Activated CD8-positive, alpha-beta memory T cell treated with anti-CD3 and anti-CD28 coated beads, Interleukin-2, amount 50 U/mL, for 4 hours (primary cell): ENCODE measurements around the gene ATP6V1F.

Source experiments
- DNase-seq: peaks from one replicate; pipeline ENCODE4 v3.0.0-alpha.2; 2020

ATP6V1F gene

GRCh38 chr7:128869138-128869943 is 6.7 kb downstream of the ATP6V1F start:
- peak; percentile 44 for DNase-seq

- DNase-seq, result peak; percentile 26
Measured at GRCh38 chr7:128869944-128870285, 7.3 kb downstream of the ATP6V1F start.

- DNase-seq, result no peak
Measured at GRCh38 chr7:128871050-128871449, 8.4 kb downstream of the ATP6V1F start.

- no peak for DNase-seq
Measured at GRCh38 chr7:128872394-128872824, 9.8 kb downstream of the ATP6V1F start.

GRCh38 chr7:128873234-128873633 is 10.6 kb downstream of the ATP6V1F start:
- no peak for DNase-seq

GRCh38 chr7:128874140-128875031 is 11.7 kb downstream of the ATP6V1F start:
- no peak for DNase-seq

GRCh38 chr7:128875523-128875948 is 12.9 kb downstream of the ATP6V1F start:
- DNase-seq, result no peak

GRCh38 chr7:128876127-128876526 is 13.5 kb downstream of the ATP6V1F start:
- DNase-seq, result no peak

GRCh38 chr7:128876586-128876977 is 13.9 kb downstream of the ATP6V1F start:
- DNase-seq, result no peak

GRCh38 chr7:128876978-128877755 is 14.5 kb downstream of the ATP6V1F start:
- no peak for DNase-seq

- no peak for DNase-seq
Measured at GRCh38 chr7:128877756-128878120, 15.1 kb downstream of the ATP6V1F start.

- no peak for DNase-seq
Measured at GRCh38 chr7:128878226-128879105, 15.8 kb downstream of the ATP6V1F start.

- DNase-seq, result no peak
Measured at GRCh38 chr7:128879461-128879938, 16.8 kb downstream of the ATP6V1F start.

- no peak for DNase-seq
Measured at GRCh38 chr7:128879939-128880746, 17.5 kb downstream of the ATP6V1F start.

GRCh38 chr7:128880791-128881457 is 18.3 kb downstream of the ATP6V1F start:
- no peak for DNase-seq

- no peak for DNase-seq
Measured at GRCh38 chr7:128881458-128882125, 18.9 kb downstream of the ATP6V1F start.

GRCh38 chr7:128882134-128882533 is 19.5 kb downstream of the ATP6V1F start:
- DNase-seq, result no peak

GRCh38 chr7:128883622-128884448 is 21.2 kb downstream of the ATP6V1F start:
- DNase-seq, result peak; percentile 88
